Measurements from ENCODE around the gene ASIC4.

DNA sequence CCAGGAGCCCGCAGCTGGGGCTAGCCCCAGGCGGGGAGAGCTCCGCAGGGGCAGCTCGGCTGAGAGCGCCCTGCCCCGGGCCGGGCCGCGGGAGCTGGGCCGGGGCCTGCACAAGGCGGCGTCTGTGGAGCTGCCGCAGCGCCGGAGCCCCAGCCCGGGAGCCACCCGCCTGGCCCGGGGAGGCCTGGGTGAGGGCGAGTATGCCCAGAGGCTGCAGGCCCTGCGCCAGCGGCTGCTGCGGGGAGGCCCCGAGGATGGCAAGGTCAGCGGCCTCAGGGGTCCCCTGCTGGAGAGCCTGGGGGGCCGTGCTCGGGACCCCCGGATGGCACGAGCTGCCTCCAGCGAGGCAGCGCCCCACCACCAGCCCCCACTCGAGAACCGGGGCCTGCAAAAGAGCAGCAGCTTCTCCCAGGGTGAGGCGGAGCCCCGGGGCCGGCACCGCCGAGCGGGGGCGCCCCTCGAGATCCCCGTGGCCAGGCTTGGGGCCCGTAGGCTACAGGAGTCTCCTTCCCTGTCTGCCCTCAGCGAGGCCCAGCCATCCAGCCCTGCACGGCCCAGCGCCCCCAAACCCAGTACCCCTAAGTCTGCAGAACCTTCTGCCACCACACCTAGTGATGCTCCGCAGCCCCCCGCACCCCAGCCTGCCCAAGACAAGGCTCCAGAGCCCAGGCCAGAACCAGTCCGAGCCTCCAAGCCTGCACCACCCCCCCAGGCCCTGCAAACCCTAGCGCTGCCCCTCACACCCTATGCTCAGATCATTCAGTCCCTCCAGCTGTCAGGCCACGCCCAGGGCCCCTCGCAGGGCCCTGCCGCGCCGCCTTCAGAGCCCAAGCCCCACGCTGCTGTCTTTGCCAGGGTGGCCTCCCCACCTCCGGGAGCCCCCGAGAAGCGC is 30.6 kb upstream of the ASIC4 start:
- TF ChIP-seq MXD4 (CRISPR knock-in tag; IDR thresholded peaks at IDR 0.05; ENCODE audit: borderline replicate concordance) (no peak), CTCF (IDR thresholded peaks at IDR 0.05) (no peak), FOXK1 (CRISPR knock-in tag; IDR thresholded peaks at IDR 0.05) (no peak), ZNF416 (CRISPR knock-in tag; IDR thresholded peaks at IDR 0.05) (no peak), HMGXB4 (CRISPR knock-in tag; IDR thresholded peaks at IDR 0.05) (no peak), ATF1 (CRISPR knock-in tag; IDR thresholded peaks at IDR 0.05) (no peak), NFE2L1 (CRISPR knock-in tag; IDR thresholded peaks at IDR 0.05) (no peak)
- TF ChIP-seq, protein P1, sequence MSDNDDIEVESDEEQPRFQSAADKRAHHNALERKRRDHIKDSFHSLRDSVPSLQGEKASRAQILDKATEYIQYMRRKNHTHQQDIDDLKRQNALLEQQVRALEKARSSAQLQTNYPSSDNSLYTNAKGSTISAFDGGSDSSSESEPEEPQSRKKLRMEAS (CRISPR knock-in tag; IDR thresholded peaks at IDR 0.05) = no peak

All from WTC11 (cell line).